GM15510 (cell line): ENCODE data around the gene SPATA16.

Experiments used
- POLR2A ChIP-seq: IDR thresholded peaks from 3 replicates; pipeline ENCODE4 v1.6.1; 2011; ENCODE audit warnings: borderline replicate concordance; ENCODE audit not compliant: insufficient read length; ENCODE audit errors: extremely low read depth

Gene SPATA16

GRCh38 chr3:173021547-173022185 is 119.4 kb downstream of the SPATA16 start:
- no peak for TF ChIP-seq POLR2A

GRCh38 chr3:173019378-173019777 is 121.7 kb downstream of the SPATA16 start:
- TF ChIP-seq POLR2A = no peak

GRCh38 chr3:173018758-173019157 is 122.3 kb downstream of the SPATA16 start:
- TF ChIP-seq POLR2A = no peak

- TF ChIP-seq POLR2A = no peak
Measured at GRCh38 chr3:173013219-173013832, 127.7 kb downstream of the SPATA16 start.

- no peak for TF ChIP-seq POLR2A
Measured at GRCh38 chr3:173009410-173009809, 131.6 kb downstream of the SPATA16 start.

- no peak for TF ChIP-seq POLR2A
Measured at GRCh38 chr3:173008978-173009377, 132.1 kb downstream of the SPATA16 start.

GRCh38 chr3:173007079-173007723 is 133.8 kb downstream of the SPATA16 start:
- TF ChIP-seq POLR2A = no peak

GRCh38 chr3:173006006-173006405 is 135.0 kb downstream of the SPATA16 start:
- TF ChIP-seq POLR2A = no peak

GRCh38 chr3:173004681-173005080 is 136.4 kb downstream of the SPATA16 start:
- TF ChIP-seq POLR2A = no peak

- TF ChIP-seq POLR2A = no peak
Measured at GRCh38 chr3:173003956-173004355, 137.1 kb downstream of the SPATA16 start.

GRCh38 chr3:173003471-173003870 is 137.6 kb downstream of the SPATA16 start:
- no peak for TF ChIP-seq POLR2A

- TF ChIP-seq POLR2A = no peak
Measured at GRCh38 chr3:173001622-173002021, 139.4 kb downstream of the SPATA16 start.

GRCh38 chr3:173000553-173000952 is 140.5 kb downstream of the SPATA16 start:
- no peak for TF ChIP-seq POLR2A

GRCh38 chr3:172993412-172993811 is 147.6 kb downstream of the SPATA16 start:
- no peak for TF ChIP-seq POLR2A

GRCh38 chr3:172991424-172991996 is 149.5 kb downstream of the SPATA16 start:
- TF ChIP-seq POLR2A = no peak
